UCSD-AML1 (cell line): ENCODE data around the gene RCAN1.
"Not testable (repeated sequence)": the region's sequence is repeated elsewhere in the genome, so short reads cannot be mapped to it uniquely, and the experiment has no call there.

ENCODE experiments used
- DNase-seq: peaks from one replicate; lab custom pipeline; 2025; ENCODE audit not compliant: unreplicated experiment; lab: John Stamatoyannopoulos, UW

Gene RCAN1

DNA sequence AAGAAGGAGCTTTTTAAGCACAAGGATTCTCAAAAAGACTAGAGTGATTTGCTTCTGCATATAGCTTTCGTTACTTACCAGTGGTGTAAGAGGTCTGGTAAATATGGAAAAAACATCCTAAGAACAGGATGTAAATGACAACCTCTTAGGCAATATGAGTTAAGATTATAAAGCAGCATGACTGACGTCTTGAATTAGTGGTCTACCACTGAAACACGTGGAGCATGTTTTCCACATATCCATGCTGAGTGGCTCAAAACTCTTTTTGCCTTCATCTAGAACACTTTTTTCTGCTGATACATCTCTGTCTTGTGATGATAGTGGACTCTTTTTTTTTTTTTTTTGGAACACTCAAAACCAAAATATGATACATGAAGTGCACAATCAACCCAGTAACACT, 44.6 kb downstream of the RCAN1 start:
- DNase-seq = no peak

DNA sequence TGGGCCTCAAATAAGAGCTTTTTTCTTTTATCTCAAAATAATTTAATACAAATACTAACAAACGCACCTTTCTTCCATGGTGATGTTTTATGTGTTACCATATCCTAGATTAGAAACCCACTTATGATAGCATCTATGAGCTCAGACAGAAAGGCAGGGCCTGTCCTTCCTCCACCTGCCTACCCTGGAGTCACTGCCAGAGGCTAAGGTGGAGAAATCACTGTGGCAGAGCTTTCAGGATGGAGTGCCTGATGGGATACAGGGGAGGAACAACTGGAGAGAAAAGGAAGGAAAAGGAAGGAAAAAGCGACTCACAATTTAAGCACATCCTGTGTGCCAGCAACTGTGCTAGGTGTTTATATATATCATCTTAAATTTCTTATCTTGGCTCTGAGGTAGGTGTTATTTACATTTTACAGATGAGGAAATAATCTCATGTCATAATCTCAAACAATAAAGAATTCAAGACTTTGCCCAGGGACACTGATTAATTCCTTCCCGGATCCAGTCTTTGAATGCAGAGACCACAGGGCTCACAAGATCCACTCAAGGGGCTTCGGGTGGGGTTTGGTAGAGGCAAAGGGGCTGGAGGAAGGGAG, 45.4 kb downstream of the RCAN1 start:
- no peak for DNase-seq

DNA sequence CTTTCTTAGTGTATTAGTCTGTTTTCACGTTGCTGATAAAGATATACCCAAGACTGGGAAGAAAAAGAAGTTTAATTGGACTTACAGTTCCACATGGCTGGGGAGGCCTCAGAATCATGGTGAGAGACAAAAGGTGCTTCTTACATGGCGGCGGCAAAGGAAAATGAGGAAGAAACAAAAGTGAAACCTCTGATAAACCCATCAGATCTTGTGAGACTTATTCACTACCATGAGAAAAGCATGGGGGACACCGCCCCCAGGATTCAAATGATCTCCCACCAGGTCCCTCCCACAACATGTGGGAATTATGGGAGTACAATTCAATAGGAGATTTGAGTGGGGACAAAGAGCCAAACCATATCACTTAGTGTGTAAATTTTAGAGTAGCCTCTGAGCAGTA, 46.1 kb downstream of the RCAN1 start:
- not testable (repeated sequence) for DNase-seq

DNA sequence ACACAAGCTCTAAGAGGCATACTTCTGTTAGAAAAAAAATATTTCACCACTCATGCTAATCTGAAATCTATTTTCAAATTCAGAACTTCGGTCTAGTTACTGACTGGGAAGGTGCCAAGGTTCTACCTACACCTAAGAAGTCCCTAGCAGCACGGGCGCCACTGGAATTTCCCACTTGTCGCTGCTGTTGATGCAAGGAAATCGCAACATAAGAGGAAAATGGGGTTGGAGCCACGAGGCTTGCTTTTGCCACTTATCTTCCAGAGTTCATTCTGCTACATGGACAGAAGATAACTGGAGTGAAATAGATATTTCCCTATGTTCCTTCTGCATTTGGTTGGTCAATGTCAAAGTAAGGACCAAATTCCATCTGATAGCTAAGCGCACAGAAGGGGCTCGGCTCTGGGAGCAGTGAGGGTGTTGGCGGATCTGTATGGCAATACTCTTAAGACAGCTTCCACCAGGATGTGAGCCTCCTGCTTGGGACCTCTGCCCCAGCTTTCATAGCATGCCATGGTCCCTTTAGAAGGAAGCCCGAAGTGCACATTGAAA, 47.2 kb downstream of the RCAN1 start:
- DNase-seq = peak; percentile 37

DNA sequence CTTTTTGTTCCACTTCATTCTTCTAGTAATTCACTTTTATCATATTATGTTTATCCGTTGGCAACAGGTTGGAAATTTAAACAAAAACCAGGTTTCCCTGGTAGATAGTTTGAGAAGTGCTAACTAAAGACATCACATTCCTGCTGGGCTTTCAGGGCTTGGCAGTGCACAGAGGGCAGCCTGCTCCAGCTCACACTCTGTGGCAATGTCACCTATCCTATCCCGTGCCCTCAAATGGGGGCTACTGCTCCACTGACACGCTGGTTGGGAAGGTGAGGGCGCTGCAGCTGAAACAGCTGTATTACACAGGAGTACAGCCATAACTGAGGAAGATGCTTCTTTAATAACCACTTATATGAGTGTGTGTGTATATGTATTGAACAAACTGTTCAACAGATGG, 49.7 kb downstream of the RCAN1 start:
- no peak for DNase-seq

DNA sequence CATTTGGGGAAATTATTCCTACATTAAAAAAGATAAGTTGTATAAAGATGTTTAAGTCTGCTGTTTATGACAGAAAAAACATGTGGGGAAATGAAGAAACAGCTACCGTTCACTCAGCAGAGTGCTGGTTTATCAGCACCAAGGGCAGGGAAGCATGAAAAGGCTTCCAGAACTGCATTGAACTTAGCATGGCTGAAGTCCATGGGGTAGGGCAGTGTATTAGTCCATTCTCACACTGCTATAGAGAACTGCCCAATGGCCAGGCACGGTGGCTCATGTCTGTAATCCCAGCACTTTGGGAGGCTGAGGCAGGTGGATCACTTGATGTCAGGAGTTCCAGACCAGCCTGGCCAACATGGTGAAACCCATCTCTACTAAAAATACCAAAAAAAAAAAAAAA, 51.5 kb downstream of the RCAN1 start:
- not testable (repeated sequence) for DNase-seq

DNA sequence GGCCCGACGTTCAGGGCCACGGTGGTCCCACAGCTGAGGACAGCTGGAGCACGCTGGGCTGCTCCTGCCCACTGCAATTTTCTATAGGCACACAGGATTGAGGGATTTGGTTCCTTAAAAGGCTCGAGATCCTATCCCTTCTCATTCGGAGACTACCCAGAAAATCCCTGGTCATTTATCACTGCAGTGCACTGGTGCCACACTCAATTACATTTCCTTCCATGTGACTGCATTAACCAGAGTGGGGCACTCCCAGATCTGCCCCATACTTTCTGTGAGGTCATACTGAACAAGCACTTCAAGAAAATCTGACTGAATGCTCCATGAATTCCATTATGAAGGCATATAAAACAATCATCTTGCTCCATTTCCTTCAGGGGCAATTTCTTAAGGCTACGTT, 53.1 kb downstream of the RCAN1 start:
- no peak for DNase-seq

DNA sequence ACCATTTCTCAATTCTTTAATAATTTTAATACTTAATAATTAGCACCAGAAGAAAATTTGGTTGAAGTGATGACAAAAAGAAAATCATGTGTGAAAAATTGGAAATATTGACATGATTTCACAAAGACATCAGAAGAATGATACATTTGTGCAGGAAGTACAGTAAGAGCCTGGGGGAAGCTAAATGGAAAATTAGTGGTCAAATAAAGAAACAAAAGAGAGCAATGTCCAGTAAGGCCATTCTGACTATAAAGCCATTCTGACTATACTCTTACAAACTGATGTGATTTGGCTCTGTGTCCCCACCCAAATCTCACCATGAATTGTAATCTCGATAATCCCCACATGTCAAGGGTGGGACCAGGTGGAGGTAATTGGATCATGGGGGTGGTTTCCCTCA, 54.3 kb downstream of the RCAN1 start:
- DNase-seq = no peak

DNA sequence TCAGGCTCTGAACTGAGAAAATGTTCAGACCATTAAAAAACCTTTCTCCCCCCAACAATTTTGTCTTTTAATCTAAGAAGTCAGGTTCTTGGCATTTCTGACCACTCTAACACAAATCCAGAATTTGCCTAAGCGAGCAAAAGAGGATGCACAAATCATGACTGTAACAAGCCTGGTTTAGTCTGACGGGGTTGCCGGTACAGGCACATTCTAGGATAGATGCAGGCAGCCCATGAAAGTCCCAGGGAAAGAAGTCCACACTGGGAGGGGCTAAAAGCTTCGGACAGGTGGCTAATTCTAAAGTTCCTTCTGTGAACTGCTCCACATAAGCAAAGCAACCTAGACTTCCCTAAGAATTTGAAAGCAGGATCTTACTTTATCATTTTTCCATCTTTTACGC, 54.9 kb downstream of the RCAN1 start:
- no peak for DNase-seq

DNA sequence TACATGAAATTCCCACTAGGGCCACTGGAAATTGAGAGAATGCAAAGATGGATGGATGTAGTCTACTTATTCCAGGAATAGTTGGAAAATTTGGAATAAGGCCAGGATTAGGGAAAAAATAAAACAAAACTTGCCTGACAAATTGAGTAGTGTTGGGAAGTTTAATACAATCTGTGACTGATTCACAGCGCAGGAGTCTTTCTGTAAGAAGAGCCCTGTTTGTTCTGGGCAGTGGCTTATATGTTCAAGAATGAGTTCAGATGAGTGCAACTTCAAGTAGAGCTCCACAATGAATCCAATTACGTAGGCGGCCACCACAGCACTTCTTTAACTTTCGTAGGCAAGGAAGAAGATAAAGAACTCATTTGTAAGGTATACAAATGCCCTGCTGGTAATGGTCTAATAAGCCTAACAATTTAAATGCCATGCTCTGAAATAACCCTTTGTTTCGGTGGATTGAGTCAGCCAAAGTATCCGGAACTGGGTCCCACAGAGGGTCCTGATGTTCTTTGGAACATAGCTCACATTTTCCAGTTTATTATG, 55.8 kb downstream of the RCAN1 start:
- no peak for DNase-seq

DNA sequence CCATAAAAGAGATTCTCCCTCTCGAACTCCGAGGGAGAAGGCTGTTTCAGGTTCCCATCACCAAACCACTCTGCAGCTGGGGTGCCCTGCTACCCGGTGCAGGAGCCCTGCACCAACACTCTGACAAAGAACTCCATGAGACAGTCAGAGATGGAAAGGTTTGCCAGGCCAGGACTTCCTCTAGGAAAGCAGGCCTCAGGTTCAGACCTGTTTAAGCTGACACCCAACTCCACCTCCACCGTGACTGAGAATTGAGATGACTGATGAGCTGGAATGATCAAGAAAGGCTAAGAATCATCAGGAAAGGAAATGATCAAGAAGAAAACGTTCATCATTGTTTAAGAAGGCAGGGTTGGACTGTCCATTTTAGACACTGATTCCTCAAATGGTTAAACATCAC, 56.7 kb downstream of the RCAN1 start:
- no peak for DNase-seq

DNA sequence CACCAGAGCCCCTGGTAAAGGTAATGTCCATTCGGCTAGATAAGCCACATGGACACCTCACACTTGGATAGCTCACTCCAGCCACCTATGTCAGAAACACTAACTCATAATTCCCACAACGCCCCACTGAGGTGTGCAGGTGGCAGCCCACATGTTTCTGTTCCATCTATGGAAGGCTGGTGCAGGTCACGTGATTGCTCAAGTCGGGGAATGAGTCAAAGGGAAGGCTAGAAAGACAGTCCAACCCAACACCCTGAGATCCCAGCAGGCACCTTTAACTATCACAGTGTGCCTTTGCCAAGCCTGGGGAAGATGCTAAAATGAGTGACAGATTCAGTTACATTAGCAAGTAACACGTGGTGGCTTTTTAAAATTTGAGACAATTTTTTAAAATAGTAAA, 57.7 kb downstream of the RCAN1 start:
- no peak for DNase-seq

DNA sequence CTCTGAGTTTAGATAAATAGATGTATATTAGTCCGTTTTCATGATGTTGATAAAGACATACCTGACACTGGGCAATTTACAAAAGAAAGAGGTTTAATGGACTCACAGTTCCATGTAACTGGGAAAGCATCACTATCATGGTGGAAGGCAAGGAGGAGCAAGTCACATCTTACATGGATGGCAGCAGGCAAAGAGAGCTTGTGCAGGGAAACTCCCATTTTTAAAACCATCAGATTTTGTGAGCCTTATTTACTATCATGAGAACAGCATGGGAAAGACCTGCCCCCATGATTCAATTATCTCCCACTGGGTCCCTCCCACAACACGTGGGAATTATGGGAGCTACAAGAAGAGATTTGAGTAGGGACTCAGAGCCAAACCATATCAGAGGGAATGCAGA, 60.2 kb downstream of the RCAN1 start:
- not testable (repeated sequence) for DNase-seq

DNA sequence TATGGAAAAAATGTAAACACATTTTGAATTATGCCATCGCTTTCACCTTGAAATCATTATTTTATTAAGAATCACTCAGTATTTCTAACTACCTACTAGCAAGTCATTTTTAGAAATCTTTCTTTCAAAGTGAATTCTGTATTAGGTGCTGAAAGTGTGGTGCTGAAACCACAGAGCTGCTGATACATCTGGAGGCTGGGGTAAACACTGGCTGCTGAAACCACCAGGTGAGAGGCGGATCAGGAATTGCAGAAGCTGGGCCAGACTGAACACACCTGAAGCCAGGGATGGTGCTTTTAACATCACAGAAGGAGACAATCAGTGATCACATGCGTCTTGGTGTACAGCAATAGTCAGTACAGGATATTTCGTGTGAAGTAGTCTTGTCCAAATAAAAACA, 60.7 kb downstream of the RCAN1 start:
- no peak for DNase-seq

DNA sequence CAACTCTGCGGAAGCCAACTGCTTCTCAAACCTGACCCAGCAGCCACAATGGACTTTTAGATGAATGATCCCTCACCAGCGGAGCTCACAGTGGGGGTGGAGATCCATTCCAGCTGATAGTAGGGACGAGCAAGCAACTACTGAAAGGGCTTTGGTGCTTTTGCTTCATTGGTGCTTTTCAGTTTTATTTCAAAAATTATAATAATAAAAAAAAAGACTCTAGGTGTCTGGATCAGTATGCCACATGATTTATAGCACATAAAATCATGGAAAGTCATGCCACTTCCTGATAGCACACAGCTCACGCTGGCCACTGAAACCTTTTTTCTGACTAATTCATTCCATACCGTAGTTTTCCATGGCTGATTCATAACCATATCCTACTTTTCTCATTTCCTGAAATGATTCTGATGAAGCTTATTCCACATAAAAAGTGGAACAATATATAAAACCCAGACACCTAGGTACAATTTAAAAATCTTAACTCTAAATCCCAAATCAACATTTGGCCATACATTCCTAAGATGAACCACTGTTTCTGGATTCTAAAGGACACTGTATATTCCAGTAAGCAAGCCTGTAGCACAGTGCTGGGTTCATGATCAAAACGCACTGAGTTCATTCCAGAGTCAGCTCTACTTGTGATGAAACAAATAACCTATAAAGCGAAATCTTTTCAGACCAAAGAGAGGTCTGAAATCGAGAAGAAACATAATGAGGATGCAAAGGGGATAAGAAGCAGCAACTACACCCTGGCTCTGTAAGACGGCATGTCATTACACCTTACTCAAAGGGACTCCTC, 61.6 kb downstream of the RCAN1 start:
- DNase-seq = no peak

DNA sequence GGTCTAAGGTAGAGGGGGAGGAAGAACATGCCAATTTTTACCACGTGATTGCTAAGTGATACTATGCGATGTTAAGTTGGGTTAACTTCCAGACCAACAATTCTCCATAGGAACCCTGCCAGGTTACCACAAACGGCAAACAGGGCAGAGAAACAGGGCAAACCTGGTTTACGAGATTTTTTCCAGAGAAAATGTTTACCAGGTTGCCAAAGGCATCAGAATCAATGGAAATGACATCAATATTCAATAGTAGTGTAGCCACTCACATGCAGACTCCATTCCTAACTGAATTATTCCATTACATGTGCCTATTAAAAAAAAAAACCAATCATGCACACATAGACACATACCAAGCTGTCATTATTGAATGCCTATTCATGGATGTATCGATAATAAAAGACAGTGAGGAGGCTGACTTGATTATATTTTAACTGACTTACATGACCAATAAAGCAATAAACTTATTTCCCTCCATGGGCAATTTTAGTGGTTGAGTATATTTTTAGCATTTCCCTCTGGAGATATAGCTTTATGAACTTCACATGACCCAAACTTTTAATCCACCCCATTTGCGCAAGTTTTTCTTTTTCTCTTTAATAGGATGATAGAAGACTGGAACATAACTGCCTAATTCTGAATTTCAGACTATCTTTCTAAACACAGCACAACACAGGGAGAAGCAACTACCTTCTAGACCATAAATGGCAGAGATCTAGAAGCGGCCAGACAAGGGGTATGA, 62.4 kb downstream of the RCAN1 start:
- no peak for DNase-seq

DNA sequence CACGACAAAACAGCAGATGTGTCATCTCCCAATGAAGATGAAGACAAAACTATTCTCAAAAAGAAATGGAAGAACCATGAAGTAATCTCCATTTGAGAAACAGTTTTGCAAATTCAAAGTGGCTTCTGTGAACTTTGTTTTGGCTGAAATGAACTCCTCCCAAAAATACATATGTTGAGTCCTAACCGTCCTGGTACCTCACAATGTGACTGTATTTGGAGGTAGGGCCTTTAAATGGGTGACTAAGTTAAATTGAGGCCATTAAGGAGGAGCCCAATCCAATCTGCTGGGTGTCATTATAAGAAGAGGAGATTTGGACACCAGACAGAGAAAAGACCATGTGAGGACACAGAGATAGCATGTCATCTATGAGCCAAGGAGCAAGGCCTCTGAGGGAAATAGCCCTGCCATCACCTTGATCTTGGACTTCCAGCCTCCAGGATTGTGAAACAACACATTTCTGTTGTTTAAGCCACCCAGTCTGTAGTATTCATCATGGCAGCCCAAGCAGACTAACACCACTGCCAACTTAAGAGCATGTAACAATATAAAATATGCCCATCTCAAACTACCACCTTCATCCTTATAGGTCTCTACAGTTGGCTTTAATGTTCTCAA, 64.6 kb downstream of the RCAN1 start:
- DNase-seq = no peak

DNA sequence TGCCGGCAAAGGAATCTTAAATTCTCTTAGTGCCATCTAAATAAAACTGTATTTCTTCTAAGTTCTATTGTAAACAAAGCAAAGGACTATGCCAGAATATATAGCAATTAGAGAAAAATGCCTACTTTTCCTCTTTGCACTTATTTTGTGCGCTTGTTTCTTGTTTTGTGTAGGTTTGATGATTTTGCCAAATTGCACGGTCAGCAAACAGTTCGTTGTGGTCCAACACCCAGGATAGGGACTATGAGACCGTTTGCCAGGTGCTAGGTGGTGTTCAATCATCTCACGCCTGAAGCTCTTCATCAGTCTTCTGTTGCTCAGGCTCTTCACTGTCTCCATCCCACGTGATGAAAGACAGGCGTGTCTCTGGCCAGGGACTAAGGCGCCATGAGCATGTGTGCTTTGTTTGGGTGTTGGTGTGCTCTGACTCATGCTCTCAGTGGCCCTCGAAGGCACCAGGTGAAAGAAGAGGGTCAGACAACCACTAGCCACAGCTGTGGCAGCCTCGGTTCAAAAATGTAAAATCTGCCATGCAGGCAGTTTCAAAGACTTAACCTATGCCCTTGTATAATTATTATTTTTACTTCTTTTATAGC, 66.0 kb downstream of the RCAN1 start:
- no peak for DNase-seq

DNA sequence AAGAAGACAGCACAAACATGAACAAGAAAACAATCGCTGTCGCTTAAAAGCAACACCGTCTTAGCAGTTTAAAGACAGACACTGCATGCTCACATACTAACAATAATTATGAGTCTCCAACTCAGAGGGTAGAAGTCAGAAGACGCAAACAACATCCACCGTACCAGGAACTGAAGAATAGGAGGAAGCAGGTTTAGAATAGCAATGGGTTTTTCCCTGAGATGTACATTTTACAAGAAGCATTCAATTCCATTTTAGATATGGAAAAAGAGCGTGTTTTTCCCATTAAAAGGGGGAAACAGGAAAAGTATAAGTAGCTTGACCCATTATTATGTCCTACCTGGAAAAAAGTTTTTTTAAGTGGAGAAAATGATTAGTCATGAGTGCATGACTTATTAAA, 68.4 kb downstream of the RCAN1 start:
- no peak for DNase-seq

DNA sequence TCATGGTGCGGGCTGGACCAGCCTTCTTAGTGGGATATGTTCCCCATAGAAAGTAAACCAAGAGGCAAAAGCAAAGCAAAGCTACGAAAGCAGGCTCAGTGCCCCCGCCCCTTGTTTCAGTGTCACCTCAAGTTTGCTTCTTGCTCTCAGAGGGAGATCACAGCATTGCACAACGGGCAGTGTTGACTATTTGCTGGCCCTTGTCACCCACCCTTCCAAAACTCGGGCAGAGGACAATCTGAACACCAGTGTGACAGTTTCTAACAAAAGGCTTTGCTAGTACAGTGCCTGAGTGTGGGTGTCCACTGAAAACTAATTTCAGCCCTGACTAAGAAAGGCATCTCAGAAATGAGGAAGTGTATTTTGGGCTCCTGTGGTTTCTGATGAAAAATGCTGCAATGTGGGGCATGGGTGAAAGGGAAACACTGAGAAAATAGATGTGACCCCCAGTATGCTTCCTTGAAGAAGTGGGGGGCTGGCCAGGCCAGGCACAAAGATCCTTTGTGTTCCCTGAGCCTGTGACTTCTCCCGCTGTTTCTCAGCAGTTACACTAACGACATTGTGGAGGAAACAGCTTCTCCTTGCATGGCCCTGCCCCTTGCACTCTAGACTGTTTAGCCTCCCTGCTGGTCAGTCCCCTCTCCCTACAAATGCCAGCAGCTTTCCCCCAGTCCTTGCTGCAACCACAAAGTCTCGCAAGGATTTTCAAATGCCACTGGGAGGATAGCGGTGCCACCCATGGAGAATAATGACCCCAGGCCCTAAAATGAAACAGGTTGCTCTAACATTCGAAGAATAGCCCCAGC, 69.6 kb downstream of the RCAN1 start:
- peak; percentile 85 for DNase-seq
